Measurements from ENCODE around the gene PARD3B.

PARD3B gene

GRCh38 chr2:205358351-205358815 lies 813.1 kb downstream of the PARD3B start:
- DNase-seq (ENCODE audit: low spot score): no peak

- no peak for DNase-seq (ENCODE audit: low spot score)
Observed at GRCh38 chr2:205361272-205361671, 816.0 kb downstream of the PARD3B start.

GRCh38 chr2:205361970-205362369 lies 816.7 kb downstream of the PARD3B start:
- no peak for DNase-seq (ENCODE audit: low spot score)

GRCh38 chr2:205364261-205364660 lies 819.0 kb downstream of the PARD3B start:
- no peak for DNase-seq (ENCODE audit: low spot score)

GRCh38 chr2:205366336-205367060 lies 821.2 kb downstream of the PARD3B start:
- no peak for DNase-seq (ENCODE audit: low spot score)

GRCh38 chr2:205367331-205367935 lies 822.2 kb downstream of the PARD3B start:
- DNase-seq (ENCODE audit: low spot score): no peak

GRCh38 chr2:205369813-205370212 lies 824.5 kb downstream of the PARD3B start:
- no peak for DNase-seq (ENCODE audit: low spot score)

- no peak for DNase-seq (ENCODE audit: low spot score)
Observed at GRCh38 chr2:205370726-205371125, 825.5 kb downstream of the PARD3B start.

- DNase-seq (ENCODE audit: low spot score): no peak
Observed at GRCh38 chr2:205372141-205372540, 826.9 kb downstream of the PARD3B start.

GRCh38 chr2:205375461-205376448 lies 830.5 kb downstream of the PARD3B start:
- no peak for DNase-seq (ENCODE audit: low spot score)

- no peak for DNase-seq (ENCODE audit: low spot score)
Observed at GRCh38 chr2:205377324-205377723, 832.0 kb downstream of the PARD3B start.

- no peak for DNase-seq (ENCODE audit: low spot score)
Observed at GRCh38 chr2:205383601-205384000, 838.3 kb downstream of the PARD3B start.

GRCh38 chr2:205386109-205386508 lies 840.8 kb downstream of the PARD3B start:
- no peak for DNase-seq (ENCODE audit: low spot score)

- no peak for DNase-seq (ENCODE audit: low spot score)
Observed at GRCh38 chr2:205387350-205388055, 842.2 kb downstream of the PARD3B start.

GRCh38 chr2:205390866-205391265 lies 845.6 kb downstream of the PARD3B start:
- no peak for DNase-seq (ENCODE audit: low spot score)

GRCh38 chr2:205401511-205401910 lies 856.2 kb downstream of the PARD3B start:
- DNase-seq (ENCODE audit: low spot score): no peak

GRCh38 chr2:205402011-205402410 lies 856.7 kb downstream of the PARD3B start:
- no peak for DNase-seq (ENCODE audit: low spot score)

GRCh38 chr2:205403244-205403825 lies 858.1 kb downstream of the PARD3B start:
- DNase-seq (ENCODE audit: low spot score): no peak

GRCh38 chr2:205405194-205405593 lies 859.9 kb downstream of the PARD3B start:
- no peak for DNase-seq (ENCODE audit: low spot score)

- DNase-seq (ENCODE audit: low spot score): no peak
Observed at GRCh38 chr2:205405752-205406151, 860.5 kb downstream of the PARD3B start.

GRCh38 chr2:205407984-205408383 lies 862.7 kb downstream of the PARD3B start:
- DNase-seq (ENCODE audit: low spot score): no peak
